Measurements from ENCODE around the gene SLC24A3. TPM values are rescaled to one million over a fixed set of nuclear protein-coding genes. Genes with fewer than 3 reads are reported as not detected.
"Not testable (repeated sequence)": the region's sequence is repeated elsewhere in the genome, so short reads cannot be mapped to it uniquely, and the experiment has no call there.

SLC24A3 gene
- polyA plus RNA-seq, 1 donor: 4.0 TPM

DNA sequence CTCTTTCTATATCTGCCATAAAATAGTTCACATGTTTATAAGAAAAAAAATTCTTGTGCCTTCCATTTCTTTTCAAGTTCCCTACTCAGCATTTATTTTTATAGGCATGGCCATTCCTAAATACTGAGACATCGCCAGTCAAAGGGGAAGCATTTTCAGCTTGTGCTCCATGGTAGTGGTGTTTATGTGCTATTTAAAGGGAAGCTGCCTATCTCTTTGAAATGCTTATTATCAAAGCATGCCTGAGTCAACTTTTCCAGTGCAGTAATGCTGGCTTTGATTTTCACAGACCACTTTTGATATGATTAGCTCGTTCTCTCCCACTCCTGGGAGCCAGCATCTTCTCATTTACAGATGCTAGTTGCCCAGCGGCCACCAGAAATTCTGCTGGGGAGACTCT is 421.5 kb downstream of the SLC24A3 start:
- no peak for DNase-seq

GRCh38 chr20:19639471-19640045 is 427.1 kb downstream of the SLC24A3 start:
- DNase-seq: not testable (repeated sequence)

GRCh38 chr20:19642860-19643259 is 430.4 kb downstream of the SLC24A3 start:
- no peak for DNase-seq

DNA sequence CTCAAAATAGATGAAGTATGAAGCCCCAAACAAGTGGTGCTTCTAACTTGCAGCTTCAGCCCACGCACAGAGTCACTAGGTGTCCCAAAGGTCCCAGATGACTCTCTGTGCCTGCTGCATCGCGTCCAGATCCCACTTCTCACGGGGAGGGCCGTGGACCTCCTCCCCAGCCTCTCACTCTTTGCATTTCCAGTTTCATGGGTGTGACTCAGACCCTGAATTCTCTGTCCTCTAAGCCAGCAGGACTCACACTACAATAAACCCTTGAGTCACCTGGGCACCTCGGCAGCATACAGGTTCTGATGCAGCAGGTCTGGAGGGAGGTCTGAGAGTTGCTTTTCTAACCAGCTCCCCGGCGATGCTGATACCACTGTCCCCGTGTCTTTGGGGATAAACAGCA is 431.6 kb downstream of the SLC24A3 start:
- no peak for DNase-seq

- DNase-seq: no peak
Measured at GRCh38 chr20:19646963-19647362, 434.5 kb downstream of the SLC24A3 start.

- DNase-seq: no peak
Measured at GRCh38 chr20:19648024-19648423, 435.6 kb downstream of the SLC24A3 start.

DNA sequence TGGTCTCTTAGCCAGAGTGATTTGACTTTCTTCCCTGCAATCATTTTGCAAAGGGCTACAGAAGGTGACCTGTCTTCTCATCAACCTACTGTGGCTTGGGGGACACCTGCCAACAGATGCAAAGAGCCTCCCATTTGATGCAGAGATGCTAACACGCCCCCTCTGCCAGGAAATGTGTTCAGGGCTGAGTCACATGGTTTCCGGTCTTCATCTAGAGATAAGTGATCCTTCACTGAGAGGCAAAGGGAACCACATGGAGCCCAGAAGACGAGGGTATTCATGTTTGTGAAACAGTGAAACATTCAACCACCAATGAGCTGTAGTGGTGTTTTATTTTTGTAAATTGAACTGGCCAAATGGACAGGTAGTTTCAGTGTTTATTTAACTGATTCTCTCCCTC is 436.6 kb downstream of the SLC24A3 start:
- DNase-seq: no peak

GRCh38 chr20:19652591-19653026 is 440.2 kb downstream of the SLC24A3 start:
- no peak for DNase-seq

DNA sequence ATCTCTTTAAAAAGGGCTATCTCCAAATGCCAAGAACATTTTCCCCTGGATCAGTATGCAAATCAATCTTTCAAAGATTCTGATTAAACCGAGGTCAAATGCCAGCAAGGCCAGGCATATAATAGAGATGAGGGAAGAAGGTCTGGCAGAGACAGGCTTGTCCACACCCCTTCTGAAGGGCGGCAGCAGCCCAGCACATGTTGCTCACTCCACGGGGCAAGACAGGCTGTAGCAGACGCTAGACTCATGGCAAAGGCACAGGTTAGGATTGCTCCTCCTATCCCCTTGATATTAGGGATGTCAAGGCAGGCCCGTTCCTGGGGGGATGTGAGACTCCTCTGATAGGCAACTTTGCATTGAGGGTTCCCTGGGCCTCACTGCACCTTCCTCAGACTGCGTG is 440.9 kb downstream of the SLC24A3 start:
- no peak for DNase-seq

DNA sequence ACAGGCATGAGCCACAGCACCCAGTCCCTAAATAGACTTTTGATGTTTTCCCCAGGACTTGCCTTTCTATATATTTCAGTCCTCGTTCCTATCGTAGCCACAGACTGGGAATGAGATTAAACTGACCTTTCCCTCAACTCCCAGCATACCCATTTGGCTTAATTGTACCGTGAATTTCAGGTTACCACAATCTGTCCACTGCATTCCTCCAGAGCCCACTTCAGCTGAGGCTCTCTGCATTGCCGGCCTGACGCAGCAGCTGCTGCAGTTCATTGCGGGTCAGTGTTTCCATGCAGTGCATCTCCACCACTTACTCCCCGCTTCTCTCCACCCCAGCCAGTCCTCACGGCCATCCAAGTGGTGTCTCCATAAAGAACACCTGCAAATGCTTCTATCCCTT is 442.5 kb downstream of the SLC24A3 start:
- no peak for DNase-seq

GRCh38 chr20:19658137-19658536 is 445.7 kb downstream of the SLC24A3 start:
- DNase-seq: no peak

- no peak for DNase-seq
Measured at GRCh38 chr20:19659448-19659847, 447.0 kb downstream of the SLC24A3 start.

DNA sequence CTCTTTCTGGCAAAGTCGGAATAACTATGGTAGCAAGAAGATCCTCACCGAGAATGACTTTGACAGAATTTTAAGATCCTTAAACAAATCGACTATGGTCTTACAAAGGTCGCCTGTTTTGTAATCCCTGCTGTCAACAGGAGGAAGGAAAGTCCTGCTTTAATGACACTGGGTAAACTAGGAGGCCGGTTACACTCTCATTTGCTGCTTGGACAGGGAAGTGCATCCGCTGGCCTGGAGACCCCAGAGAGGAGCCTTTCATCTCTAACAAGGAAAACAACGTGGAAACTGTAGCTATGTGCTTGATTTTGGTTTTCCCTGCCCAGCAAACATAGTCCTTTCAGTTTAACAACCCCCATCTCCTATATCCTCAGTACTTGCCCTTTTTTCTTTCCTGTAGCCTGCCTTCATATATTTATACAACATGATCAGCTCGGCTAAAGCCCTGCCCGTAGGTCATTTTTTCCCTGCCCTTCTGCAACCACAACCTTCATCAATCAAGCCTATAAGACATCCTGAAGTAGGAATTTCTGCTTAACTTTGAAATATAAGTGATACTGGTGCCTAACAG is 448.5 kb downstream of the SLC24A3 start:
- DNase-seq: no peak

GRCh38 chr20:19661717-19662636 is 449.5 kb downstream of the SLC24A3 start:
- DNase-seq: peak; percentile 79

- DNase-seq: no peak
Measured at GRCh38 chr20:19662637-19662995, 450.2 kb downstream of the SLC24A3 start.

GRCh38 chr20:19668418-19668817 is 456.0 kb downstream of the SLC24A3 start:
- no peak for DNase-seq

DNA sequence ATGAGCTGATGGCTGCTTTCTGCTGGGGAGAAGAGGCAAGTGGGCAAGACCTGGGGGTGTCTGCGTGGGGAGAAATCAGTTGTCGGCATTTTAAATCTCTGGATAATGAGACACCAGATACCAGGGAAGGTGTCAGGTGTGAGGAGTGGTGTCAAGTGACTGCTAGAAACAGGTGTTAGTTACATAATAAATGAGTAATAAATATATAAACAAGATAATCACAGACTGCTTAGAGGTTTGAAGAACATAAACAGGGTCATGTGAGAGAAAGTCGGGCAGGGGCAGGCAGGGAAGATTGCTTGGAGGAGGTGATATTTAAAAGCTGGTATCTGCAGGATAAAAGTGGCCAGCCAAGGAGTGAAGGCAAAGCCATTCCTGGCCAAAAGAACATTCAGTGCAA is 458.4 kb downstream of the SLC24A3 start:
- DNase-seq: no peak

DNA sequence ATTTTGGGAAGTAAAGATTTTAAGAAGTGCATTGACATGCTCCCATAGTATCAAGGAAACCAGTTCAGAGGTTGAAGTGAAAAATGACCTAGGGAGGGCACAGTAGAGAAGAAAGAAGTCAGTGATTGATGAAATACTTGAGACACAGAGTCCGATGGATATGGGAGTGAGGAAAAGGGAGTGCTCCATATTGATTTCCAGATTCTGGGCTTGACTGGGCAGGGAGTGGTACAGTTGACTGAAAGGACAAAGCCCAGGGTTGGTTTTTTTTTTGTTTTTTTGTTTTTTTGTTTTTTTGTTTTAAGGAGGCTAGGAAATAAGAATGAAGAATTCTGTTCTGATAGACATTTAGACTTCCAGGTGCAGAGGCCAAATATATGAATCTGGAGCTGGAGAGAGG is 458.9 kb downstream of the SLC24A3 start:
- DNase-seq: no peak

- no peak for DNase-seq
Measured at GRCh38 chr20:19672498-19672897, 460.1 kb downstream of the SLC24A3 start.

GRCh38 chr20:19673575-19673974 is 461.1 kb downstream of the SLC24A3 start:
- DNase-seq: no peak

DNA sequence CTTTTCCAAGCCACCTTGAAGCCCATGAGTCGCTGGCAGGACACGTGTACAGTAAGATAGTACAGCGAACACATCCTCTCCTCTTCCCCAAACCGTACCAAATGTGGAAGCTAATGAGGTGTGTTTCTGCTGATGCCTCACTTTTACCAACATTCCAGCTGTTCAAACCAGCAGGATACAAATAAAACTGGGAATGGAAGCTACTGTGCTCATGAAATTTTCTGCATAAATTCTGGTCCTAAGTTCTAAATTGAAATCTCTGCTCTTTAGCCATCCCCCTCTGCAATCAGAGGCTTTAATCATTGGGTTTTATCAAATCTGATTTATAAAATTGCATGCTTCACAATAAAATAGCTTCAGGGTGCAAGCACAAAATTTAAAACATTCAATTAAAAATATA is 463.8 kb downstream of the SLC24A3 start:
- DNase-seq: no peak

- no peak for DNase-seq
Measured at GRCh38 chr20:19677336-19677735, 464.9 kb downstream of the SLC24A3 start.

- not testable (repeated sequence) for DNase-seq
Measured at GRCh38 chr20:19678591-19678990, 466.1 kb downstream of the SLC24A3 start.
